Vagina (tissue), 2 donors: ENCODE measurements around the gene SEMA4D. TPM values are rescaled to one million over a fixed set of nuclear protein-coding genes. Genes with fewer than 3 reads are reported as not detected.
A peak's percentile ranks its signal among the peaks of the same experiment; 100 is the strongest.

Experiments
- DNase-seq, 2 donors: peaks; one replicate each; pipeline ENCODE4 v3.0.0-alpha.2; 2017; ENCODE audit errors: extremely low spot score in 2 of 2
- H3K27ac ChIP-seq: fragments of 200-600 bp; sonication (generic); one replicate; pipeline ENCODE4 v1.5.1; 2019
- H3K27me3 ChIP-seq: fragments of 200-600 bp; sonication (generic); one replicate; pipeline ENCODE4 v1.5.1; 2019
- H3K36me3 ChIP-seq, 2 donors: fragments of 200-600 bp; sonication (generic); one replicate each; pipeline ENCODE4 v1.5.1; 2017 to 2019
- H3K4me1 ChIP-seq: fragments of 200-600 bp; sonication (generic); one replicate; pipeline ENCODE4 v1.5.1; 2019
- H3K4me3 ChIP-seq, 2 donors: fragments of 200-600 bp; sonication (generic); 1 replicate in 1 of 2; 2 replicates in 1 of 2; pipeline ENCODE4 v1.5.1; 2016 to 2019
- H3K9me3 ChIP-seq: fragments of 200-600 bp; sonication (generic); one replicate; pipeline ENCODE4 v1.5.1; 2019
- CTCF ChIP-seq, 3 experiments: fragments of 450-650 bp in 2 of 3; fragments of 200-600 bp in 1 of 3; sonication (generic) in 1 of 3; IDR thresholded peaks; one replicate each; pipeline ENCODE4 v1.5.1; 2017 to 2019; ENCODE audit warnings: antibody characterized with exemption in 3 of 3, mild to moderate bottlenecking in 2 of 3, moderate library complexity in 2 of 3
- POLR2A ChIP-seq, 2 donors: fragments of 450-650 bp; IDR thresholded peaks; one replicate each; pipeline ENCODE4 v1.6.1; 2017; ENCODE audit warnings: antibody characterized with exemption in 2 of 2, mild to moderate bottlenecking in 2 of 2, moderate library complexity in 2 of 2
- POLR2AphosphoS5 ChIP-seq, 2 donors: sonication (generic); formaldehyde crosslinking; IDR thresholded peaks; one replicate each; pipeline ENCODE4 v1.9.0; 2017; ENCODE audit warnings: antibody characterized with exemption in 2 of 2, mild to moderate bottlenecking in 2 of 2, low read depth in 1 of 2; ENCODE audit not compliant: insufficient read depth in 1 of 2
- intact Hi-C: fragments of 100-400 bp; cut with DNase I; formaldehyde crosslinking; loops from one replicate; pipeline ENCODE4 v1.15.1; 2023
- total RNA-seq: library from RNA; depleted of rRNA; stranded (reverse); fragments of >200 nt; gene quantifications from one replicate; pipeline ENCODE4 v1.2.3, GENCODE V29; 2016

Gene SEMA4D
- total RNA-seq, 1 donor from 2014 or later: 39.3 TPM

GRCh38 chr9:89444925-89445765 is 52.8 kb downstream of the SEMA4D start:
- no peaks in the 10 kb centered on the region for H3K36me3 ChIP-seq
- H3K27ac ChIP-seq: no peak overlapping the region
- DNase-seq: no peak
- no peak overlapping the region for H3K4me3 ChIP-seq
- H3K4me1 ChIP-seq: peaks cover 36% of the 10 kb centered on the region
- no peaks in the 10 kb centered on the region for H3K27me3 ChIP-seq
- TF ChIP-seq CTCF (IDR thresholded peaks at IDR 0.05): no peak
- no peak for TF ChIP-seq POLR2A (IDR thresholded peaks at IDR 0.05)
- TF ChIP-seq POLR2AphosphoS5 (IDR thresholded peaks at IDR 0.05; ENCODE audit: insufficient read depth in 1 of 2, low read depth in 1 of 2): no peak
- intact Hi-C loops: no loop called here
- H3K9me3 ChIP-seq: no peaks in the 10 kb centered on the region

DNA sequence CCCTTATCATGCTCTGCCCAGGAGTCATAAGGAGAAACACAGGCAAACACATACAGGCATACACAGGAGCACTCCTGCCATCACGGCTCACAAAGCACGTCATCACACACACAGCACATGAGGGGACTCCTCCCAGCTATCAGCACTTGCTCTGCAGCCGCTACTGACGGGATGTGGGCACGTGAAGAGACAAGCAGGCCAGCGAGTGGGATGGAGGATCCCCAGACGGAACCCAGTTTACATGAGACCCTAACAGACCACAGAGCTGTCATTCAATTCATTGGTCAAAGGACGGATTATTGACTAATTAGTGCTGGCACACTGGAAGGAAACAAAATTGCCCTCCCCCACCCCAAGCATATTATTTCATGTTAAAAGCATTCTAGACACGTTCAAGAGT is 53.6 kb downstream of the SEMA4D start:
- no peak overlapping the region for H3K27ac ChIP-seq
- no peak overlapping the region for H3K4me3 ChIP-seq
- no peaks in the 10 kb centered on the region for H3K9me3 ChIP-seq
- H3K4me1 ChIP-seq: peaks cover 43% of the 10 kb centered on the region
- no peaks in the 10 kb centered on the region for H3K27me3 ChIP-seq
- H3K36me3 ChIP-seq: no peaks in the 10 kb centered on the region
- TF ChIP-seq CTCF (IDR thresholded peaks at IDR 0.05) (no peak), POLR2A (IDR thresholded peaks at IDR 0.05) (no peak), POLR2AphosphoS5 (IDR thresholded peaks at IDR 0.05; ENCODE audit: insufficient read depth in 1 of 2, low read depth in 1 of 2) (no peak)
- DNase-seq: no peak
- intact Hi-C loops: no loop called here

- Histone ChIP-seq H3K4me3 (peak overlapping the region in 1 of 2 donors; percentile 12), H3K36me3 (no peaks in the 10 kb centered on the region), H3K4me1 (peaks cover 43% of the 10 kb centered on the region), H3K9me3 (no peaks in the 10 kb centered on the region), H3K27ac (no peak overlapping the region), H3K27me3 (no peaks in the 10 kb centered on the region)
- intact Hi-C loops: no loop called here
- DNase-seq: no peak
- TF ChIP-seq POLR2AphosphoS5 (IDR thresholded peaks at IDR 0.05; ENCODE audit: insufficient read depth in 1 of 2, low read depth in 1 of 2) (no peak), POLR2A (IDR thresholded peaks at IDR 0.05) (no peak), CTCF (IDR thresholded peaks at IDR 0.05) (no peak)
Observed at GRCh38 chr9:89442981-89443814, 54.7 kb downstream of the SEMA4D start.

DNA sequence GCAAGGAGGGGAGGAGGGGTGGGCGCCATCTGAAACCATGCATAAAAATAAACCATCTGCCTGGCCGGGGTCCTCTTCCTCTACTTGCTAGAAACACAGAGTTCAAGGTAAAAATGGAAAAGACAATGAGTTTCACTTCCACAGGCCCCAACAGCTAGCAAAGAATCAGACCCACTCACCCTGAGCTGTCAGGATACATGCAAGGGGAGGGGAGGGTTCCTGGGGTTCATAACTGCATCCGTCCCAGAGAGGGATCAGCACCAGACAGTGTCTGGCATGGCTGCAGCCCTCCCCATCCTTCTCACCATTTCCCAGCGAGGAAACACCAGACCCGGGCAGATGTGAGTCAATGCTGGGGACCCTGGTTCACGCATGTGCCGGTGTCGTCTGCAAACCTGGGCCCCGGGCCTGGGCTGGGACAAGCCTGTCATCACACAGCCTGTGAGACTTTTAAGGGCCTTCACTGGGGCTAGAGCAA is 55.4 kb downstream of the SEMA4D start:
- H3K4me1 ChIP-seq: peaks cover 43% of the 10 kb centered on the region
- H3K4me3 ChIP-seq: peak overlapping the region in 1 of 2 donors; percentile 12
- no peaks in the 10 kb centered on the region for H3K36me3 ChIP-seq
- H3K9me3 ChIP-seq: no peaks in the 10 kb centered on the region
- intact Hi-C loops: no loop called here
- TF ChIP-seq CTCF (IDR thresholded peaks at IDR 0.05) (no peak), POLR2A (IDR thresholded peaks at IDR 0.05) (no peak), POLR2AphosphoS5 (IDR thresholded peaks at IDR 0.05; ENCODE audit: insufficient read depth in 1 of 2, low read depth in 1 of 2) (no peak)
- H3K27me3 ChIP-seq: no peaks in the 10 kb centered on the region
- H3K27ac ChIP-seq: no peak overlapping the region
- no peak for DNase-seq
